GM19463 (cell line): ENCODE data around the gene ADK.

ENCODE experiments used
- ATAC-seq: cut with Tn5 transposase; IDR thresholded peaks from one replicate; pipeline ENCODE4 v1.9.1; 2021; ENCODE audit warnings: mild to moderate bottlenecking, moderate library complexity; ENCODE audit not compliant: unreplicated experiment

ADK gene

DNA sequence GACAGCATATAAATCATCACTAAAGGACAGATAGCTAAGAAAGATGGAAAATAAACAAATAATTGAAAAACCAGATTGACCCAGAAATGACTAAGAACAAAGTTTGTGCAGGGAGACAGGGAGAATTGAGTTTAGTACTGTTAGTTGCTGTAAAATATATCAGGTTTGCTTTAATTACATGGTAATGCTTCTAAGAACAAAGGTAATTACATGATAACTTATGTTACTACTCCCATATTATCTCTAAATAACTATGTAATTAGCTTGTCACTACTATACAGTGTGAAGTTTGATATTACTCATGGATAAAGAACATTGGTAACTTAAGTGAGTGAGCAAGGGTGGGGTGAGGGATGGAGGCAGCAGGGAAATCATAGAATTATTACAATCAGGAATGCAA lies 540.1 kb downstream of the ADK start:
- ATAC-seq: no peak

DNA sequence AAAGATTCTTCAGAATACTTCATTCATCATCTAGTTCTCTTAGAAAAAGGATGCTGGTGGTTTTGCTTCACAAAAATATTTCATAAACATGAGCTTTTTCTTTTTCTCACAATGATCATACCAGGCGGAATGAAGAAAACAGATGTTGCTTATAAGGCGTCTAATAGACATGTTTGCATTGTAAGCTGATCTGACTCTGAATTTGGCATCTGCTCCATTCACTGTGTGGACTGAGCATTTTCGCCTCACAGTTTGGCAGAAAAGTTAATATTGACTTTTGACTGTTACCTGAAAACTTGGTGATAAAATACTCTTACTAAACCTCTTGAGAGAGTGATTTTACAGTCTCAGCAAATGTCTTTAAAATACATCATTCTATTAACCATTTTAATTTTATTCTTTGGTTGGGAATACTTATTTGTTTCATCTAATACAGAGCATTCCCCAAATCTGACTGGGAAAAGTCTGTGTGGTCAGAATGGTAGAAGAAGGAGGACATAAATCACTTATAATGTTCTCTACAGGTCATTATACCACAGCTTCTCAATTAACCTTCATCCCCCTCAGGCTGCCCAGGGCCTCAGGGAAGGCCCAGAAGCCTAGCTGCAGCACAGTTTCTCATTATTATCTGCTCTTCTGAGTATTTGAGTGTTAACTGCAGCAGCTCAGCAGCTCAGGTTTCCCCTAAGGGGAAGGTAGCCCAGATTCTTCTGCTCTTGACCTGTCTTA lies 553.8 kb downstream of the ADK start:
- no peak for ATAC-seq

DNA sequence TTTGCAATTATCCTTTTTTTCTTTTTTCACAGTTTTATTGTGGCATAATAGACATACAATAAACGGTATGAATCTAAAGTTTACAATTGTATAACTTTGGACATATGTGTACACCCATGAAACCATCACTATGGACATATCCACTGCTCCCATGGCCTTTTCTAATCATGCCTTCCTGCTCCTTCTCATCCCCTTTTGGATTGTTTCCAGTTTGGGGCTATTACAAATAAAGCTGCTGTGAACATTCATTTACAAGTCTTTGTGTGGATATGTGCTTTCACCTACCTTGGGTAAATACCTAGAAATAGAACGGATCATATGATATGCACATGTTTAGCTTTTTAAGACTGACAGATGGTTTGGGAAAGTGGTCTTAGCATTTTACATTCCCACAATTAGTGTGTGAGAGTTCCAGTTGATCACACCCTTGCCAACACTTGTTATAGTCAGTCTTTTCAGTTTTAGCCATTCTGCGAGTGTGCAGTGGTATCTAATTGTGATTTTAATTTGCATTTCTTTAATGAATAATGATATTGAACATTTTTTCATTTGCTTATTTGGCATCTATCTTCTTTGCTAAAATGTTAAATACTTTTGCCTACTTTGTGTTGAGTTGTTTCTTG lies 554.4 kb downstream of the ADK start:
- ATAC-seq: no peak

DNA sequence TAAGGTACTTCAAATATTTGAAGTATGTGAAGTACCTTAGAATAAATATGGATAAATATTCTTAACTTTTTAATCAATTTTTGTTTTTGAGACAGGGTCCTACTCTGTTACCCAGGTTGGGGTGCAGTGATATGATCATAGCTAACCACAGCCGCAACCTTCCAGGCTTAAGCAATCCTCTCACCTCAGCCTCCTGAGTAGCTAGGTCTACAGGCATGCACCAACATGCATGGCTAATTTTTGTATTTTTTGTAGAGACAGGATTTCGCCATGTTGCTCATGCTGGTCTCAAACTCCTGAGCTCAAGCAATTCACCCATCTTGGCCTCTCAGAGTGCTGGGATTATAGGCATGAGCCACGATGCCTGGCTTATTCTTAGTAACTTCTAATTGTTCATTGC lies 555.9 kb downstream of the ADK start:
- ATAC-seq: no peak

DNA sequence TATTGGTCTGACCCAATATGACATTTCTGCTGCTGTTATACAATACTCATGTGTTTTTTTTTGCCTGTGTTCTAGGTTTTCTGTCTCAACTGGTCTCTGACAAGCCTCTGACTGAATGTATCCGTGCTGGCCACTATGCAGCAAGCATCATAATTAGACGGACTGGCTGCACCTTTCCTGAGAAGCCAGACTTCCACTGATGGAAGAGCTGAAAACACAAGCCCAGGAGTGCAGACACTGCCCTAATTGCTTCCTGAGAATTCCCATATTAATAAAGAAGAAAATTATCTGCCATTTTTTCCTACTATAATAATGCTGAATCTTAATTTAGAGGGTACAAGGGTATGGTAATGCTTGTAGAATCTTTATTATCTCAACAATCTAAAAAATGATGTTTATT lies 557.2 kb downstream of the ADK start:
- ATAC-seq: no peak

DNA sequence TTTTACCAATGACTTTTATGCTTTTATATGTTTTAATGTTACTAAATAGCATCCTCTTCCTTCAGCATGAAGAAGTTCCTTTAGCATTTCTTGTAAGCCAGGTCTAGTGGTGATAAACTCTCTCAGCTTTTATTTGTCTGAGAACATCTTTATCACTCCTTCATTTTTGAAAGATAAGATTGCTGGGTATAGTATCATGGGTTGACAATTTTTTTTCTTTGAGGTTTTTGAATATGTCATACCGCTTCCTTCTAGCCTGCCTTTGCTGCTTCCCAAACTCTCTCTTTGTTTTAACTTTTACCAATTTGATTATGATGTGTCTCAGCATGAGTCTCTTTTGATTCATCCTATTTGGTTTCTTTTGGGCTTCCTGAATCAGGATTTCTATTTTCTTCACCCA lies 567.2 kb downstream of the ADK start:
- no peak for ATAC-seq

DNA sequence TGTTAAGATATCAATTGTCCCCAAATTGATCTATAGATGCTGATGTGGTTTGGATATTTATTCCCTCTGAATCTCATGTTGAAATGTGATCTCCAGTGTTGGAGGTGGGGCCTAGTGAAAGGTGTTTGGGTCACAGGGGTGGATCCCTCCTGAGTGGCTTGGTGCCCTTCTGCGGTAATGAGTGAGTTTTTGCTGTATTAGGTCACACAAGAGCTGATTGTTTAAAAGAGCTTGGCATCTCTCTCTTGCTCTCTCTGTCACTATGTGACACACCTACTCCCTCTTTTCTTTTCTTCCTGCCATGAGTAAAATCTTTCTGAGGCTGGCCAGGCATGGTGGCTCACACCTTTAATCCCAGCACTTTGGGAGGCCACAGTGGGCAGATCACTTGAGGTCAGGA lies 577.2 kb downstream of the ADK start:
- no peak for ATAC-seq

DNA sequence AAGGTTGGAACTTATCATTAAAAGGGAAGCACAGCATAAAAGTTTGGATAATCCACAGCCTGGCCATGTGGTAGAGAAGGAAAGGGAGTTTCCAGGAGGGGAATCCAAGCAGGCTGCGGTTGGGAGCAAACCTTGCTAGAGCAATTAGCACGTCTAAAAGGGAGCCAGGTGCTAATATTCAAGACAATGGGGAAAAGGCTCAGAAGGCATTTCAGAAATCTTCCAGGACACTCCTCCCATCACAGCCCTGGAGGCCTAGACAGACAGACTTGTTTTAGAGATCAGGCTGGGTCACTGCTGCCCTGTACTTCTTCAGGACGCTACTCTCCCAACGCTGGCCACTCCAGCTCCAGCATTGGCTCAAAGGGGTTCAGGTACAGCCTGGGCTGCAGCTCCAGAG lies 579.2 kb downstream of the ADK start:
- ATAC-seq: no peak

DNA sequence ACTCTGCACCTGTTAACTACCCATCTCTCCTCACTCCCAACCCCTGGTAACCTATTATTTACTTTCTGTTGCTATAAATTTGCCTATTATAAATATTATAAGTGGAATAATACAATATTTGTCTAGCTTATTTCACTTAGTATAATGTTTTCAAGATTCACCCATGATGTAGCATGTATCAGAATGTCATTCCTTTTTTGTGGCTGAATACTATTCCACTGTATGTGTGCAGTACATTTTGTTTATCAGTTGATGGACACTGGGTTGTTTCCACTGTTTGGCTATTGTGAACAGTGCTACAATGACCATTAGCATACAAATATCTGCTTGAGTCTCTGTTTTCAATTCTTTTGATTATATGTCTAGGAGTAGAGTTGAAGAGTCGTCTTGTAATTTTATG lies 582.6 kb downstream of the ADK start:
- no peak for ATAC-seq

DNA sequence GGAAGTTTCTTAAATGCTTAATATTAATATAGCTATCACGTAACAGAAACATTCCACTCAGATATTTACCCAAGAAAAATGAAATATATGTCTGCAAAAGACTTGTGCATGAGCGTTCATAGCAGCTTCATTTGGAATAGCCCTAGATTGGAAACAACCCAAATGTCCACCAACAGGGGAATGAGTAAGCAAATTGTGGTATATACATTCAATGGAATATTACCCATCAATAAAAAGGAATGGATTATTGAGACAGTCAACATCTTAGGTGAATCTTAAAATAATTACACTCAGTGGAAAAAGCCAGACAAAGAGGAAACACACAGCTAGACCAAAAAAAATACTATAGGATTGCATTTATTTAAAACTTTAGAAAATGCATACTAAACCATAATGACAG lies 585.0 kb downstream of the ADK start:
- no peak for ATAC-seq

DNA sequence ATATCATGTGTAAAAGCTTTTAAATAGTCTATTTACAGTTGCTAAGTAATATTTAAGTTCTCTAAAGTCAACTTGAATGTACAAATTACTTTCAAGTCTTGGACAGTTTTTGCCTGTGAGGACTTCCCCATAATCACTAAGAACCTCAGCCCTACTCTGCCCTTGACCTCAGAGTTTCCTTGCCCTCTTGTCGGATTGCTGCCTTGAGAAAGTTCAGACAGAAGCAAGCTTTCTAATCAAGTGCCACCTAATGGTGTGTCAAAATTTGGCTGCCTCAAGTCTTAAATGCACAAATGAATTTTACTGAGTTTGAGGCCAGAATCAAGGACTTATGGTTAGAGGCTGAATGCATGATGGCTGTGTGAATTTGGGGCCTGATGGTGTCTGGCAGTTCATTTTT lies 587.0 kb downstream of the ADK start:
- ATAC-seq: no peak

DNA sequence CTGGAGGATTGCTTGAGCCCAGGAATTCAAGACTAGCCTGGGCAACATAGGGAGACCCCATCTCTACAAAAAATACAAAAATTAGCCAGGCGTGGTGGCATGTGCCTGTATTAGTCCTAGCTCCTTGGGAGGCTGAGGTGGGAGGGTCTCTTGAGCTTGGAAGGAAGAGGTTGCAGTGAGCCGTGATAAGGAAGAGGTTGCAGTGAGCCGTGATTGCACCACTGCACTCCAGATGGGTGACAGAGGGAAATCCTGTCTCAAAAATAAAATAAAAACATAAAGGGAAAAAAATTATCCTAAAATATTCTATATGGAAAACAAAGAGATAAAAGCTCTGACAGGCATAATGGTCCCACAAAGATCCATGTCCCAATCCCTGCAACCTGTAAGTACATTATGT lies 587.5 kb downstream of the ADK start:
- no peak for ATAC-seq

DNA sequence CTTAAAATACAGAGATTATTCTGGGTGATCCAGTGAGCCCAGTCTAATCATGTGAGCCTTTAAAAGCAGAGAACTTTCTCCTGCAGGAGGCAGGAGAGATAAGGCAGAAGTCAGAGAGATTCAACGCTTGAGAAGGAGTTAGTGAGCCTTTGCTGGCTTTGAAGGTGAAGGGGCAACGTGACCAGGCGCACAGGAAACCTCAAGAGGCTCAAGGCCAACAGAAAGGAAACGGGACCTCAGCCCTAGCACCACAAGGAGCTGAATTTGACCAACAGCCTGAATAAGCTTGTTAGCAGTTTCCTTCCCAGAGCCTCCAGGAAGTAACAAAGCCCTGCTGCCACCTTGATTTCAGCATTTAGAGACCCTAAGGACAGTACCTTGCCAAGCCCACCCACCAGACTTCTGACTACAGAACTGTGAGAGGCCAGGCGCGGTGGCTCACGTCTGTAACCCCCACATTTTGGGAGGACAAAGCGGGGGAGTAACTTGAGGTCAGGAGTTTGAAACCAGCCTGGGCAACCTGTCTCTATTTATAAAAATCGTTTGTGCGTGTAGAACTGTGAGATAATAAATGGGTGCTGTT lies 588.1 kb downstream of the ADK start:
- peak; percentile 84 for ATAC-seq

DNA sequence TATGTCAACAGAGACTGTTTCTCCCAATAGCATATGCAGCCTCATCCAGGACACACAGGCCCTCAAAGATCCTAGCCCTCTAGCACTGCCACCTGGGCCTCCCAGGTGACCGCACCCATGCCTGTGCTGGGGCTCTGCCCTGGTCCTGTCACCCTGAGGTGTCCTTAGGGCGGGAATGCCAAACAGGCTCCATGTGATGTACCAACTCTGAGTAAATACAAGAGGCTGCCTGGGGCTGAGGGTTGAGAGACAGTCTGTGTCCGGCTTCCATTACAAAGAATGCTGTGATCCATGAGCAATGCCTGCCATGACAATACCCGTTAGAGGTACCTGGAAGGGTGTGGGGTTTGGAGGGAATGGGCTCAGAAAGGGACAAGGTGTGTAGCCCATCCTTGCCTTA lies 592.4 kb downstream of the ADK start:
- no peak for ATAC-seq

DNA sequence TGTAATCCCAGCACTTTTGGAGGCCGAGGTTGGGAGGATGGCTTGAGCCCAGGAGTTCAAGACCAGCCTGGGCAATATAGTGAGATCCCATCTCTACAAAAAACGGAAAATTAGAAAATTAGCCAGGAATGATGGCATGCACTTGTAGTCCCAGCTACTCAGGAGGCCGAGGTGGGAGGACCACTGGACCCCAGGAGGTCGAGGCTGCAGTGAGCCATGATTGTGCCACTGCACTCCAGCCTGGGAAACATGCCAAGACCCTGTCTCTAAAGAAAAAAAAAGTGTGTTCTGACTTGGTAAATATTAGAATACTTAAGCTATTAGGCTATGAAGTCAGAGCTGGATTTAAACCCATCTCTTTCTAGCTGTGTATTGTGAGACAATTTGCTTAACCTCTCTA lies 594.4 kb downstream of the ADK start:
- no peak for ATAC-seq

DNA sequence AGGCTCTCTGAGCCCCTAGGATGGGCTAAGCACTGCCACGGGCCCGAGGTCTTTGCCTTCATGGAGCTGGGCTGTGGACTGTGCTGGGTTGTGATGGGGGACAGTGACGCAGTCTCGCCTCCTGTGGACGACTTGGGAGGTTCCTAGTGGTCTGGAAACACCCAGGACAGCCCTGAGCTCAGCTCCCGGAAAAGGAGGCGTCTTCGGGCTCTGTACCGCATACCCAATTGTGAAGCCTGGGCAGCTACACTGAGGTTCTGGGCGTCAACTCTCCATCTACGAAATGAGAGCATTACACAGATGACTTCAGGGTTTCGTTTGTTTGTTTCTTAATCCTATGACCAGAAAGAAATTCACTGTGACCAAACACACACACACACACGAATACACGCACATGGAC lies 595.8 kb downstream of the ADK start:
- ATAC-seq: no peak

DNA sequence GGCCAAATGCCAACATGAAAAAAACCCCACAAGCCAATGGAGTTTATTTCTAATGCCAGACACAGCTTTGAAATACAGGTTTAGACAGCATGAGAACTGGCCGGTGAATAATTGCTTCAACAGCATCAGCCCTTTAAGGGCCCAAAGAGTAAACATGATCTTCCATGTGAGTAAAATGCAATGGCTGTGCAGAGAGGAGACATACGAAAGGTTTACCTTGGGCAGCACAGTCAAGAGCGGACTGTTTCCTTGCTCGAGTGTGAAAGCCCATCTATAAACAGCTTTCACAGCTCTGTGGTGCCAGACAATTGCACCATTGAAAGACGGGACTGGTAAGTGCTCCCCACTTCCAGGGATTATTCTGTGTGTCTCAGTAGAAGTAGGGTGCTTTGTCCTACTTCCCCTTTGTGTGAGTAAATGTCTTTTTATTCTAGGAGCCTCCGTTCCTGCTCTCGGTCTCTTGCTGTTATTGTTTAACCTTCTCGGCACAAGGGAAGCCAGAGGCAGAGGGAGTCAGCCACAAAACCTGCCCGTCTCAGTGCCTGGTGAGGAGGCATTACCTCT lies 597.5 kb downstream of the ADK start:
- ATAC-seq: no peak

DNA sequence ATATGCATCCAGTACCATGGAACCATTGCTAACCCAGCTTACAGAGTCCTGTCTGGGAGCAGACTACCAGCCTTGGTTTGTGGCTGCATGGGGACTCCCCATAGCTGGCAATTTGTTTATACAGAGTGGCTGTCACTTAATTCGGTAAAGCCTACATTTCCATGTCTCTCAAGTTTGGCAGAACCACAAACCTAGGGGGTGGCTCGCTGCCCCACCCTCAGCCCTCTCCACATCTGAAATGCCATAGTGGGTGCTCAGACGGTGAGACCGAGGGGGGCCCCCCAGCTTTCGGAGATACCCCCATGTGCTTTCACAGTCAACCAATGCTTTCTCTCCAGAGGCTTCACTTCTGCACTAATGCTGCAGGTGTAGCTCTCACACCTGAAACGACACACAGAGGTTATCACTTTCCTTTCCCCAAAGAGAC lies 599.8 kb downstream of the ADK start:
- peak; percentile 62 for ATAC-seq

DNA sequence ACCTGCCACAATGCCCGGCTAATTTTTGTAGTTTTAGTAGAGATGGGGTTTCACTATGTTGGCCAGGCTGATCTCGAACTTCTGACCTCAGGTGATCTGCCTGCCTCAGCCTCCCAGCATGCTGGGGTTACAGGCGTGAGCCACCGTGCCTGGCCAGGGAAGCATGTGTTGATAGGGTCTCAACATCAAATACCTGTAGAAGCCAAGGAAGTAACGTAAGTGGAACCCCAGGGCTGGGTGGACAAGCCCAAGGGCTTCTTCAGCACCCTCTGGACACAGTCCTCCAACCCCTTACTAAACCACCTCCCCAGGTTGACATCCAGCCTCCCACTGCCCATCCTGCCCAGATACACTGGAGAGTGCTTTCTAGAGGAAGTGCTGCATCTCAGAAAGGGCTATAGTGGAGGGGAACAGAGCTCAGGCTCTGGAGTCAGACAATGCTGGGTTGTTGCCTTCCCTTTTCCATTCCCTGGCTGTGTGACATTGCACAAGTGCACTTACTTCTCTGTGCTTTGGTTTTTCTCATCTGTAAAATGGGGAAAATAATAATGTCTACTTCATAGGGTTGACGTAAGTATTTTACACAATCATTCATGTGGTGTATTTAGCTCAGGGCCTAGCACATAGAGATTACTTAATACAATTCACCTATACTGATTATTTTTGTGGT lies 601.5 kb downstream of the ADK start:
- no peak for ATAC-seq

DNA sequence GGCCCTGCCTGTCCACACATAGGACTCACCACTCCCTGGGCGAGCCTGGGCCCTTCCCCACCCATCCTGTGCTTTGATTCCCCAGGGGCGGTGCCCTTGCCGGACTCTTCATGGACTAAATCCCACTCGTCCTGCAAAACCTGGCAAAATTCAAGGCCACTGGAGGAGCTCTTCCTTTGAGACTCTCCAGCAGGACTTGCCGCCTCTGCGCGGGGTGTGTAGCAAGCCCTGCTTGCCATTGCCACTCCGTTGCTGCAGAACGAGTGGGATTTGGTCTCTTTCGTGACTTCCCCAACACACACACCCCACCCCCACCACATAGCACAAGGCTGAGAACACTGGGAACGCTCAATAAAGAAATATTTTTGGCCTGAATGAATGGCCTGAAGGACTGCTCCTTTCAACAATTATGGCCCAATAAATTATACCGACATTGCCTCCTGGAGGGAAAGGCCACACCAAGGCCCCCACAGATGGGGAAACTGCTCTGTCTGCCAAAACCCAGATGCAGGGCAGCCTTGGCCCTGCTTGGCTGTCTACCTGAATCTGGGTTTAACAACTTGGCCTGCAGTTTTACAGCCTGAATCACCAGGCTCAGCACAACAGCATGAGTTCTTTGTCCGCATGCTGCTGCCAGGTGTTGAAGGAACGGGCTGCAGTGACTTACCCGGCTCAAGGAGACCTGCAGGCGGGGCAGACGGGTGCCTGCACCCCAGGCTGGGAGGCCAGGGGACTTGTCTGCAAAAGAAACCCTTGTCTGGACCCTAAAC lies 602.6 kb downstream of the ADK start:
- no peak for ATAC-seq

DNA sequence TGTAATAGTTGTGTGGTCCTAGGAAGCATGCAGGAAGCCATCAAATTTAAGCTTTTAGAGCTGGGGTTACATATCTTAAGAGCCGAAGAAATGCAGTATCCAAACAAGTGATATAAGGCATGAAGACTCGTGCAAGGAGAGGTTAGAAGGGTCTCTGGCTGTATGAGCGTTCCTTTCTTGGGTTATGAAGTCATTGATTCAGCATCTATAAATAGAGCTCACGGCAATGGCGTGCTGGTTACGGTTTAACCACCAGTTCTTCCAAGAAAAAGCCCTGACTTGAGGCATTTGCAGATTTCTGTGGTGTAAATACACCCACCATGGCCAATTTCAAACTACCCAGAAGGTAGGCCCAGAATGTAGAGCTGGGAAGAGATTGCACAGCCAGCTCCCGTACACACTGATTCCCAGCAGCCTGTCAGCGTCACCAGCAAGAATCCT lies 603.4 kb downstream of the ADK start:
- ATAC-seq: no peak
